Ishikawa (cell line): ENCODE results near the gene ZFYVE21.

Source experiments
- CEBPB ChIP-seq: IDR thresholded peaks from 2 replicates; pipeline ENCODE4 v1.6.1; 2012
- CREB1 ChIP-seq: IDR thresholded peaks from 2 replicates; pipeline ENCODE4 v1.6.1; 2012; ENCODE audit warnings: low read depth
- EGR1 ChIP-seq: IDR thresholded peaks from 2 replicates; pipeline ENCODE4 v1.6.1; 2012
- EP300 ChIP-seq: IDR thresholded peaks from 2 replicates; pipeline ENCODE4 v1.6.1; 2012; ENCODE audit warnings: borderline replicate concordance
- FOXM1 ChIP-seq: IDR thresholded peaks from 2 replicates; pipeline ENCODE4 v1.6.1; 2012; ENCODE audit warnings: low read depth, borderline replicate concordance
- MAX ChIP-seq: IDR thresholded peaks from 2 replicates; pipeline ENCODE4 v1.6.1; 2012
- NFIC ChIP-seq: IDR thresholded peaks from 2 replicates; pipeline ENCODE4 v1.6.1; 2012
- RAD21 ChIP-seq: IDR thresholded peaks from 2 replicates; pipeline ENCODE4 v1.6.1; 2012; ENCODE audit warnings: low read depth
- REST ChIP-seq: IDR thresholded peaks from 2 replicates; pipeline ENCODE4 v1.6.1; 2012; ENCODE audit warnings: low read depth, mild to moderate bottlenecking
- TAF1 ChIP-seq: IDR thresholded peaks from 2 replicates; pipeline ENCODE4 v1.6.1; 2012; ENCODE audit warnings: low read depth, mild to moderate bottlenecking
- TCF12 ChIP-seq: IDR thresholded peaks from 2 replicates; pipeline ENCODE4 v1.6.1; 2012; ENCODE audit warnings: low read depth
- TEAD4 ChIP-seq: IDR thresholded peaks from 2 replicates; pipeline ENCODE4 v1.6.1; 2012
- USF1 ChIP-seq: IDR thresholded peaks from 2 replicates; pipeline ENCODE4 v1.6.1; 2012
- YY1 ChIP-seq: IDR thresholded peaks from 2 replicates; pipeline ENCODE4 v1.6.1; 2012; ENCODE audit warnings: low read depth
- ZBTB7A ChIP-seq: IDR thresholded peaks from 2 replicates; pipeline ENCODE4 v1.6.1; 2012; ENCODE audit warnings: low read depth

Gene ZFYVE21

GRCh38 chr14:103772078-103772712 lies 56.6 kb downstream of the ZFYVE21 start:
- TF ChIP-seq NFIC = peak; percentile 47; the same call in 1 of the 2 replicates
- no peak for TF ChIP-seq YY1

- no peak for TF ChIP-seq NFIC
- no peak for TF ChIP-seq TEAD4
- no peak for TF ChIP-seq REST
- TF ChIP-seq TCF12 = no peak
- TF ChIP-seq CEBPB = no peak
- TF ChIP-seq USF1 = no peak
- TF ChIP-seq TAF1 = no peak
- TF ChIP-seq ZBTB7A = no peak
- TF ChIP-seq YY1 = no peak
- TF ChIP-seq CREB1 = no peak
- TF ChIP-seq EGR1 = no peak
Observed at GRCh38 chr14:103773521-103773920, 57.9 kb downstream of the ZFYVE21 start.

- TF ChIP-seq EGR1 = no peak
- no peak for TF ChIP-seq NFIC
- TF ChIP-seq EP300 = no peak
Observed at GRCh38 chr14:103775506-103775905, 59.9 kb downstream of the ZFYVE21 start.

GRCh38 chr14:103782376-103782775 lies 66.8 kb downstream of the ZFYVE21 start:
- TF ChIP-seq EP300 (no peak), REST (no peak), TAF1 (no peak), CEBPB (no peak), TCF12 (no peak), FOXM1 (no peak), NFIC (no peak), USF1 (no peak), EGR1 (no peak), YY1 (no peak), TEAD4 (no peak), MAX (no peak), RAD21 (no peak), CREB1 (no peak), ZBTB7A (no peak)
